ENCODE measurements around the gene PHKA2.
"Not testable (repeated sequence)": the region's sequence is repeated elsewhere in the genome, so short reads cannot be mapped to it uniquely, and the experiment has no call there.

The PHKA2 gene, protein sequence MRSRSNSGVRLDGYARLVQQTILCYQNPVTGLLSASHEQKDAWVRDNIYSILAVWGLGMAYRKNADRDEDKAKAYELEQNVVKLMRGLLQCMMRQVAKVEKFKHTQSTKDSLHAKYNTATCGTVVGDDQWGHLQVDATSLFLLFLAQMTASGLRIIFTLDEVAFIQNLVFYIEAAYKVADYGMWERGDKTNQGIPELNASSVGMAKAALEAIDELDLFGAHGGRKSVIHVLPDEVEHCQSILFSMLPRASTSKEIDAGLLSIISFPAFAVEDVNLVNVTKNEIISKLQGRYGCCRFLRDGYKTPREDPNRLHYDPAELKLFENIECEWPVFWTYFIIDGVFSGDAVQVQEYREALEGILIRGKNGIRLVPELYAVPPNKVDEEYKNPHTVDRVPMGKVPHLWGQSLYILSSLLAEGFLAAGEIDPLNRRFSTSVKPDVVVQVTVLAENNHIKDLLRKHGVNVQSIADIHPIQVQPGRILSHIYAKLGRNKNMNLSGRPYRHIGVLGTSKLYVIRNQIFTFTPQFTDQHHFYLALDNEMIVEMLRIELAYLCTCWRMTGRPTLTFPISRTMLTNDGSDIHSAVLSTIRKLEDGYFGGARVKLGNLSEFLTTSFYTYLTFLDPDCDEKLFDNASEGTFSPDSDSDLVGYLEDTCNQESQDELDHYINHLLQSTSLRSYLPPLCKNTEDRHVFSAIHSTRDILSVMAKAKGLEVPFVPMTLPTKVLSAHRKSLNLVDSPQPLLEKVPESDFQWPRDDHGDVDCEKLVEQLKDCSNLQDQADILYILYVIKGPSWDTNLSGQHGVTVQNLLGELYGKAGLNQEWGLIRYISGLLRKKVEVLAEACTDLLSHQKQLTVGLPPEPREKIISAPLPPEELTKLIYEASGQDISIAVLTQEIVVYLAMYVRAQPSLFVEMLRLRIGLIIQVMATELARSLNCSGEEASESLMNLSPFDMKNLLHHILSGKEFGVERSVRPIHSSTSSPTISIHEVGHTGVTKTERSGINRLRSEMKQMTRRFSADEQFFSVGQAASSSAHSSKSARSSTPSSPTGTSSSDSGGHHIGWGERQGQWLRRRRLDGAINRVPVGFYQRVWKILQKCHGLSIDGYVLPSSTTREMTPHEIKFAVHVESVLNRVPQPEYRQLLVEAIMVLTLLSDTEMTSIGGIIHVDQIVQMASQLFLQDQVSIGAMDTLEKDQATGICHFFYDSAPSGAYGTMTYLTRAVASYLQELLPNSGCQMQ

GRCh38 chrX:18983666-18984380 is at the start of gene PHKA2:
TSS of gene PHKA2 (minus strand) at chrX:18984114. CDS start at chrX:18983932, 182 bp downstream.
- DNase-seq, result no peak

DNA sequence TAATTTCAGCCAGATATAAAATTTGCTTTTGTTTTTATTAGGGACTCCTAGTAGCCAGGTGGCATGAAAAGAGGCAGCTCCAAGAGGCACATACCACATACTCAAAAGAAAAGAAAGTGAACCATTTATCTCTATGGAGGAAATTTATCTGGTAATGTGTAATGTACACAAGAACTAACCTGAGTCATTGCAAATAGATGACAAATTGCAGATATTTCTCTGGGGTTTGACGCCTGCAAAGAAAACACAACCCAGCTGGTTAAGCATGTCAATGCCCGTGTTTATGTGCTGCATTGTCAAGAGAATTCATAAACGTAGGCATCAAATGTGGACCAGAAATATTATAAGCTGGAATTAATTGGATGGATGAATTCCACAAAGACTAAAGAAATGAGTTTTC is 46.9 kb upstream of the PHKA2 start:
- DNase-seq, result no peak

DNA sequence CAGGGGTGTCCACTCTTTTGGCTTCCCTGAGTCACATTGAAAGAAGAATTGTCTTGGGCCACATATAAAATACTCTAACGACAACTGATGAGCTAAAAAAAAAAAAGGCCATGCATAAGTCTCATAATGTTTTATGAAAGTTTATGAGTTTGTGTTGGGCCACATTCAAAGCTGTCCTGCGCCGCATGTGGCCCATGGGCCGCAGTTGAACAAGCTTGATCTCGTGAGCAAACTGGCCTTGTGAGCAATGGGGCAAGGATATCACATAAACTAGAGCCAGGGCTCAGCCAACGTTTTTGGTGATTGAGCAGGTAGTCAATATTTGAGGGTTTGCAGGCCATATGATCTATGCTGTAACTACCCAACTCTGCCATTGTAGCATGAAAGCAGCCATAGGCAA is 44.6 kb upstream of the PHKA2 start:
- DNase-seq, result no peak

GRCh38 chrX:19024366-19024765 is 40.5 kb upstream of the PHKA2 start:
- no peak for DNase-seq

DNA sequence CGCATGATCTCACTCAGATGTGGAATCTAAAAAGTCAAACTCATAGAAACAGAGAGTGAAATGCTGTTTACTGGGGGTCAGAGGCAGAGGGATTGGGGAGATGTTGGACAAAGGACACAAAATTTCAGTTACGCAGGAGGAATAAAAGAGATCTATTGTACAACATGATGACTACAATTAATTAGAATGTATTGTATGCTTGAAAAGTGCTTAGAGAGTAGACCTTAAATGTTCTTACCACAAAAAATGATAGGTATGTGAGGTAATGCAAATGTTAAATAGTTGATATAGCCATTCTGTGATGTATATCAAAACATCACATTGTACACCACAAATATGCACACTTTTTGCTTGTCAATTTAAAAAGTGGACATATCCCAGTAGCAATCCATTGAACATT is 36.1 kb upstream of the PHKA2 start:
- no peak for DNase-seq

DNA sequence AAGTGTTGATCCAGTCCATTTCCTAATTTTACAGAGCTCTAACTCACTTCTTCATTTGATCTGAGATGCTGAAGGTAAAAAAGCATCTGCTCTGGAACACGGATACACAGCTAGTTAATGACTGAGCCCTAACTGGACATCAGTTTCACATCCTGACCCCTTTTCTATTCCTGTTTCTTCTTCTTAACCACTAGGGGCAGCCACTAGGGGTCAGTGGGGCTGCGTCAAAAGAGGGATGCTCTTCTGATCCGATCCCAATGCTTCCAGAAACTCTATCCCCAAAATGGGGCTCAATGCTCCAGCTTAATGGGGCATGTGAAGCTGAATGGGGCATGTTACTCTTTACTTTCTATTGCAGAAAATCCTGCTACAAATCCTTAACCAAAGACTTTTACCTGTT is 33.4 kb upstream of the PHKA2 start:
- DNase-seq, result no peak

DNA sequence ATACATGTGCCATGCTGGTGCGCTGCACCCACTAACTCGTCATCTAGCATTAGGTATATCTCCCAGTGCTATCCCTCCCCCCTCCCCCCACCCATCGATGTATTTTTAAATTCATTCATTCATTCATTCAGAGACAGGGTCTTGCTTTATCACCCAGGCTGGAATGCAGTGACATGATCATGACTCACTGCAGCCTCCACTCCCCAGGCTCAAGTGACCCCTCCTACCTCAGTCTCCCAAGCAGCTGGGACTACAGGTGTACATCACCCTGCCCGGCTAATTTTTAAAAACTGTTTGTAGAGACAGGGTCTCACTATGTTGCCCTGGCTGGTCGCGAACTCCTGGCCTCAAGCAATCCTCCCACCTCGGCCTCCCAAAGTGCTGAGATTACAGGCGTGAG is 32.7 kb upstream of the PHKA2 start:
- DNase-seq, result not testable (repeated sequence)

DNA sequence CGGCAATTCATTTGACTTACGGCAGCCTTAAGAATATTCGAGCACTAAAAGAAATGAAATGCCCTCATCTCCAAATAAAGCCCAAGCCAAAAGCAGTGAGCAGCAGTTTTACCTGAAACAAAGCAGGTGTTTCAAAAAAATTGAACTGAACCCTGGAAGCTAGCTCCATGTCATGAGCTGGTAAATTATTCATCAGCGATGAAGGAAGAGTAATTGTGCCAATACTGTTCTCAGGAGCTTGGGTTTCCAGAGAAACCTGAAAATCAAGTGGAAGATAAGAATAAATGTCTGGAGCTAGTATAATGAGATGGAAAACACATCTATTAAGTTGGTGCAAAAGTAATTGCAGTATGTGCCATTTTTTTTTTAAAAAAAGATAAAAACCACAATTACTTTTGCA is 24.0 kb upstream of the PHKA2 start:
- no peak for DNase-seq

DNA sequence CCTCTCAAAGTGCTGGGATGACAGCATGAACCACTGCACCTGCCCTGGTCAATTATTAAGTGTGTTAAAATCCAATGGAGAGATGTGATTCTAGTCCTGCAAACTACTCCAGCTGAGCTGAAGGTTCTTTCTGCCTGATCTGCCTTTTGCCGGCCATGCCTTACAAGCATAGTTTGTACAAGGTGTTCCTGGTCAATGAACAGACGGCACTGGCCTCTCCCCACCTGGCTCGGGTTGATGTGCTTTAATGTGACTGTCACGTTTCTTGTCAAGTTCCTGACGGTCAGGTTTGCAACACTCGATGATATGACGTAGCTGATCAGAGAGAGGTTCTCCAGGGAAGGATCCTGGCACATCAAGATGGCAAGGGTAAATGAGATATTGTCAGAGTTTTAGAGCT is 23.1 kb upstream of the PHKA2 start:
- DNase-seq, result no peak

DNA sequence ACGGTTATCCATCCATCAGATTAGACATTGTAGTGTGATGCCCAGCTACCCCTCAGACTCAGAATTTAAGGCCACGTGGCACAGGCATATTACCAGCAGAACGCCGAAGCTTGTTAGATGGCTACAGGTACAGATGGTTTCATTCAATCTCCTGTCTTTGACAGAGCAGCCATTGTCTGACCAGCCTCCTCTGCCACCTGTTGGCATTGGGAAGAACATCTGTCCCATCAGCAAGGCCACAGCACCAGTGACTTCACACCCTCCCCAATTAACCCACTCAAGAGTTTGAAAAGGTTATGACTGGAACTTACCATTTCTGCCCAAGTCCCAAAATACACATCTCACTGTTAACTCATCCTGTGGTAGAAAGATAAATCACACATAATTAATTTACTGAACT is 22.0 kb upstream of the PHKA2 start:
- no peak for DNase-seq

GRCh38 chrX:19003756-19004155 is 19.8 kb upstream of the PHKA2 start:
- DNase-seq, result no peak

- DNase-seq, result no peak
Measured at GRCh38 chrX:18998653-18999052, 14.7 kb upstream of the PHKA2 start.

DNA sequence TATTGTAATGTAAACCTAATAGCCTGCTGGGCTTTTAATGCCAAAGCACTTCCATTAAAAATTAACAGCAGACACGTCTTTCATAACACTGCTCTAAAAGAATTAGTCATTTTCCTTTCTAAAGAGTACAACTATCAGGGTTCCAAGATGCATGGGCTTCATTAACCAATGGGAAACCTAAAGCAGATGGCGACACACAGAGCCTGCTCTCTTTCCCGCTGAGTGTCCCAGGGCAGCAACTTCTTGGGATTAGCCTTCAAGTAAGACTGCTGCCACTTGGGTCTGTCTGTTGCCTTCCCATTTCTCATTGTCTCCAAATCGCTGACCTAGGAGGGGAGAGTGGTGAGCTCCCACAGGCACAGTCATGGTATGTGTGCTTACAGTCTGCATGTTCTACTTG is 14.0 kb upstream of the PHKA2 start:
- DNase-seq, result no peak

DNA sequence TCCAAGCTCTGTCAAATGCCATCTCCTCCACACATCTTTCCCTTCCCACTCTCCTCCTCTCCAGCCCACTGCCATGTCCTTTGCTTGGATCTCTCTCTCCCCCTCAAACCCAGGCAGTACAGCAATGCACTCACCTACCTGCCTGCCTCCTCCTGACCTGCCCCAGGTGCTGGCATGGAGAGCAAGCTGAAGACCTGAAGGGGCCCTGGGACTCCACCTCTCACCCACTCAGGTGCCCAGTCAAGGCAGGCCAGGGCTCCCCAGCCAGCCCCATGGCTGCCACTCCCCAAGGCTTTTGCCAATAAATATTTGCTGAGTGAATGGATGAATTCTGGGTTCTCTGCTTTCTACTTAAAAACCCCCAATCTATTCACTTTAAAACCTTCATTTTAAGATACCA is 12.6 kb upstream of the PHKA2 start:
- DNase-seq, result no peak

- DNase-seq, result no peak
Measured at GRCh38 chrX:18995221-18995620, 11.3 kb upstream of the PHKA2 start.

DNA sequence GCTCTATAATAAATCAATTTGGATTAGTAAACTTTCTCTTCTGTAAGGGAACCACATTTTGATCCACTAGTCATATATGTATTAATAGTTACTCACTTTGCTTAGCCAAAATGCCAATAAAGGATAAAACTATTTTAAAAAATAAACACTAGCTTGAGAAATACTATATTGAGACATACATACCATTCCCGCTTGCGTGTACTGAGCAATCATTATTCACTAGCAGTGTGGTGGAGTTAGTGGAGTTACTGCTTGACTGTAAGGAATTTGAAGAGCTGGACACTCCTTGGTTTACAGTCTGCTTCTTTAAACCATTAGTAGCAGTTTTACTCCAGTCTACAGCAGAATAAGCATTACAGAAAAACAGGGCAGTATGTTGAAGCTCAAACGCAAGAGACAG is 10.8 kb upstream of the PHKA2 start:
- no peak for DNase-seq

GRCh38 chrX:18992829-18993228 is 8.9 kb upstream of the PHKA2 start:
- DNase-seq, result no peak

GRCh38 chrX:18985186-18985435 is 1.2 kb upstream of the PHKA2 start:
- DNase-seq, result no peak

- DNase-seq, result peak; percentile 35
Measured at GRCh38 chrX:18984381-18985185, 669 bp upstream of the PHKA2 start.

DNA sequence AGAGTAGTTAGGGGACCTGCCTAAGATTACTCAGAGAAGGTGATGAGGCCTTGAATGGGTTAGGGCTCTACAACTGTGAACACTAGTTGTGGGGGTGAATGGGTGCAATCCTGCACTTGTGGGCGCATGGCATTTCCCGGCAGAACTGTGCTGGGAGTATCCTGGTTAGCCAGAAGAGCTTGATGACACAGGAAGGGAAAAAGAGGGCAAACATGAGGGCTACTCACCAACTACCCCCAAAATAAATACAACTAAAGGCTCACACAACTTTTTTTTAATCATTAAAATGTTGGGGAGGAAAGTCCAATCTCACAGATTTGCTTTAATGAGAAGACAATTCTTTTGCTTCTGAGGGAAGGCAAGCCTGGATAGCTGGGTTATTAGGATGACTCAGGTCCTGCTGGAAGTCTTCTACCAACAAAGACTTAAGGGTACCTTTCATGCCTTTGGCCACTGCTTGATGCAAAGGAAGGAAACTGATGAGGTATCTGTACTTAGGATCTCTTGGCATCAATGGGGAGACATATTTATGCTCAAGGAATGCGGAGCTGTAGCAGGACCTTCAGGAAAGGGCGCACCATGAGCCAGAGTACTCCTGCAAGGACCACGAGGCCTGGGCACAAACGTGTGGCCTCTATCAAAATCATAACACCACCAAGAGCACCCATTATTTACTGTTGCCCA is 2.6 kb downstream of the PHKA2 start:
- no peak for DNase-seq

DNA sequence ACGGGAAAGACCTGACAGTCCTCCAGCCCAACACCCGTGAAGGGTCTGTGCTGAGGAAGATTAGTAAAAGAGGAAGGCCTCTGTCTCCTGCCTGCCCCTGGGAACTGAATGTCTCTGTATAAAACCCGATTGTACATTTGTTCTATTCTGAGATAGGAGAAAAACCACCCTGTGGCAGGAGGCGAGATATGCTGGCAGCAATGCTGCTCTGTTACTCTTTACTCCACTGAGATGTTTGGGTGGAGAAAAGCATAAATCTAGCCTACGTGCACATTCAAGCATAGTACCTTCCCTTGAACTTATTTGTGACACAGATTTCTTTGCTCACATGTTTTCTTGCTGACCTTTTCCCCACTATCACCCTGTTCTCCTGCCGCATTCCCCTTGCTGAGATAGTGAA is 3.7 kb downstream of the PHKA2 start:
- not testable (repeated sequence) for DNase-seq

DNA sequence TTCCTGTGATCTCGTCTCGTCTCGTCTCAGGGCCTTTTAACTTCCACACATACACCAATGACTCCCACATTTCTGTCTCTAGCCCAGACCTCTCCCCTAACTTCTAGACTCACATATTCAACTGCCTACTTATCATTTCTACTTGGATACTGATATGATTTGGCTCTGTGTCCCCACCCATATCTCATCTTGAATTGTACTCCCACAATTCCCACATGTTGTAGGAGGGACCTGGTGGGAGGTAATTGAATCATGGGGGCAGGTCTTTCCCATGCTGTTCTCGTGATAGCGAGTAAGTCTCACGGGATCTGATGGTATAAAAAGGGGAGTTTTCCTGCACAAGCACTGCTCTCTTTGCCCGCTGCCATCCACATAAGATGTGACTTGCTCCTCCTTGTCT is 8.9 kb downstream of the PHKA2 start:
- no peak for DNase-seq
